NCI-H2029 treated with DMSO at 0.1 percent for 48 hours (cell line): ENCODE results near the gene KRT33B.
"Not testable (repeated sequence)": the region's sequence is repeated elsewhere in the genome, so short reads cannot be mapped to it uniquely, and the experiment has no call there.

Experiments used
- DNase-seq: peaks from one replicate; lab custom pipeline; 2025; lab: John Stamatoyannopoulos, UW

KRT33B gene

GRCh38 chr17:41369713-41370112 lies at the start of gene KRT33B:
KRT33B (minus strand) TSS chr17:41369813; CDS start chr17:41369750, 63 bp downstream.
- no peak for DNase-seq

GRCh38 chr17:41418116-41418860 lies 48.7 kb upstream of the KRT33B start:
- peak; percentile 32 for DNase-seq

GRCh38 chr17:41417576-41418015 lies 48.0 kb upstream of the KRT33B start:
- DNase-seq = no peak

GRCh38 chr17:41417127-41417526 lies 47.5 kb upstream of the KRT33B start:
- peak; percentile 46 for DNase-seq

GRCh38 chr17:41416479-41416878 lies 46.9 kb upstream of the KRT33B start:
- peak; percentile 57 for DNase-seq

GRCh38 chr17:41415833-41416335 lies 46.3 kb upstream of the KRT33B start:
- DNase-seq = no peak

GRCh38 chr17:41415411-41415810 lies 45.8 kb upstream of the KRT33B start:
- no peak for DNase-seq

- no peak for DNase-seq
These were observed 44.4 kb upstream of the KRT33B start for GRCh38 chr17:41413982-41414381.

- peak; percentile 18 for DNase-seq
These were observed 43.8 kb upstream of the KRT33B start for GRCh38 chr17:41413353-41413957.

GRCh38 chr17:41411072-41411840 lies 41.6 kb upstream of the KRT33B start:
- DNase-seq = no peak

GRCh38 chr17:41407226-41407625 lies 37.6 kb upstream of the KRT33B start:
- DNase-seq = no peak

- no peak for DNase-seq
These were observed 36.6 kb upstream of the KRT33B start for GRCh38 chr17:41406205-41406604.

- no peak for DNase-seq
These were observed 34.5 kb upstream of the KRT33B start for GRCh38 chr17:41404024-41404671.

GRCh38 chr17:41403404-41404023 lies 33.9 kb upstream of the KRT33B start:
- no peak for DNase-seq

- no peak for DNase-seq
These were observed 32.5 kb upstream of the KRT33B start for GRCh38 chr17:41402161-41402560.

GRCh38 chr17:41396996-41397660 lies 27.5 kb upstream of the KRT33B start, which contains the start of gene KRT31:
KRT31 (minus strand) TSS chr17:41397608; CDS start chr17:41397539, 69 bp downstream.
- DNase-seq = no peak

- no peak for DNase-seq
These were observed 26.7 kb upstream of the KRT33B start for GRCh38 chr17:41396340-41396739.

- DNase-seq = no peak
These were observed 26.0 kb upstream of the KRT33B start for GRCh38 chr17:41395611-41396010.

- DNase-seq = not testable (repeated sequence)
These were observed 25.4 kb upstream of the KRT33B start for GRCh38 chr17:41395044-41395443.

GRCh38 chr17:41394254-41394996 lies 24.8 kb upstream of the KRT33B start:
- no peak for DNase-seq
